HCT116 (cell line): ENCODE measurements around the gene PRKN.

Experiments used
- EZH2phosphoT487 ChIP-seq: fragments of 200-600 bp; IDR thresholded peaks from 2 replicates; pipeline ENCODE4 v1.6.1; 2018; ENCODE audit warnings: antibody characterized with exemption, borderline replicate concordance
- POLR2A ChIP-seq: IDR thresholded peaks from 2 replicates; pipeline ENCODE4 v1.7.0; 2011; ENCODE audit warnings: borderline replicate concordance; ENCODE audit not compliant: insufficient read depth, insufficient read length; ENCODE audit errors: extremely low read depth
- SIN3A ChIP-seq: IDR thresholded peaks from 2 replicates; pipeline ENCODE4 v1.6.1; 2012; ENCODE audit warnings: low read depth

- TF ChIP-seq POLR2A (no peak), SIN3A (no peak), EZH2phosphoT487 (no peak)
These were observed 1229.2 kb downstream of the PRKN start for GRCh38 chr6:161498359-161498758.
